Breast epithelium (tissue), 4 donors: Measurements from ENCODE around the gene GINS3. TPM values are rescaled to one million over a fixed set of nuclear protein-coding genes. Genes with fewer than 3 reads are reported as not detected.

Experiments used
- DNase-seq, 2 donors: peaks; one replicate each; pipeline ENCODE4 v3.0.0-alpha.2; 2019; ENCODE audit warnings: low spot score in 2 of 2
- H3K27ac ChIP-seq, 2 donors: fragments of 200-600 bp; sonication (generic) in 1 of 2; one replicate each; pipeline ENCODE4 v1.5.1; 2016 to 2019; ENCODE audit warnings: mild to moderate bottlenecking in 1 of 2
- H3K27me3 ChIP-seq, 2 donors: fragments of 200-600 bp; sonication (generic) in 1 of 2; one replicate each; pipeline versions ENCODE4 v1.5.1 to v1.6.0; 2017 to 2019; ENCODE audit warnings: control low read depth in 1 of 2, mild to moderate bottlenecking in 1 of 2
- H3K36me3 ChIP-seq: fragments of 200-600 bp; one replicate; pipeline ENCODE4 v1.5.1; 2019
- H3K4me1 ChIP-seq, 2 donors: fragments of 200-600 bp; sonication (generic); one replicate each; pipeline ENCODE4 v1.5.1; 2016 to 2019; ENCODE audit warnings: control low read depth in 1 of 2
- H3K4me3 ChIP-seq, 3 donors: fragments of 200-600 bp; sonication (generic); 1 replicate in 2 of 3; 2 replicates in 1 of 3; pipeline ENCODE4 v1.5.1; 2016 to 2019; ENCODE audit warnings: mild to moderate bottlenecking in 3 of 3, moderate library complexity in 2 of 3
- H3K9me3 ChIP-seq, 2 donors: fragments of 200-600 bp; sonication (generic) in 1 of 2; one replicate each; pipeline ENCODE4 v1.5.1; 2016 to 2019; ENCODE audit warnings: control low read depth in 1 of 2
- POLR2A ChIP-seq: fragments of 450-650 bp; IDR thresholded peaks from one replicate; pipeline ENCODE4 v1.6.1; 2016; ENCODE audit warnings: antibody characterized with exemption, mild to moderate bottlenecking, moderate library complexity
- POLR2AphosphoS5 ChIP-seq, 3 donors: sonication (generic); formaldehyde crosslinking; IDR thresholded peaks; one replicate each; pipeline ENCODE4 v1.6.1; 2017; ENCODE audit warnings: antibody characterized with exemption in 3 of 3
- intact Hi-C: fragments of 100-400 bp; cut with DNase I; formaldehyde crosslinking; loops from one replicate; pipeline ENCODE4 v1.15.1; 2023; ENCODE audit warnings: low total_unique reads
- total RNA-seq, 3 donors: library from RNA; depleted of rRNA; stranded (reverse); fragments of >200 nt; gene quantifications; one replicate each; pipeline ENCODE4 v1.1.0, GENCODE V29; 2016
- TF ChIP-seq, protein P1 (sequence below), 3 donors: fragments of 450-650 bp; IDR thresholded peaks; one replicate each; pipeline ENCODE4 v1.5.1; 2016 to 2017; ENCODE audit warnings: antibody characterized with exemption in 3 of 3, mild to moderate bottlenecking in 3 of 3, moderate library complexity in 3 of 3

Gene GINS3
- total RNA-seq, 3 donors from 2014 or later = 2.9 to 7.5 (median 4.5) TPM

DNA sequence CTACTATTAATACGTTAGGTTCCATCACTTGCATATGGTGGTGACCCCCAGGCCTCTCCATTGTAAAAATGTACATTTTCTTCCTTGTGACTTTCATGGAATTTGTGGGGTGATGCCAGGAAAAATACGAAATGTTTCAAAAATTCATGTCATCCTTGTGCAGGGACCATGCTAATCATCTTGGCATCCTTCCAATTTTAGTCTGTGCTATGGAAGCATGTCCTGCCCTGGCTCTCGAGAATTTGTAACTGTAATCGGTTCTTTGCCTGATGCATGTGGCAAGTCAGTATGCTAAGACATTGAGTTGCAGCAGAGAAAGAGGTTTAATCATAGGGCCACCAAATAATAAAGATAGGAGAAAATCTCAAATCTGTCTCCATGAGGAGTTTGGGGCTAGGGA, 14.3 kb upstream of the GINS3 start:
- TF ChIP-seq POLR2A (no peak), POLR2AphosphoS5 (IDR thresholded peaks at IDR 0.05) (no peak)
- TF ChIP-seq, protein P1, sequence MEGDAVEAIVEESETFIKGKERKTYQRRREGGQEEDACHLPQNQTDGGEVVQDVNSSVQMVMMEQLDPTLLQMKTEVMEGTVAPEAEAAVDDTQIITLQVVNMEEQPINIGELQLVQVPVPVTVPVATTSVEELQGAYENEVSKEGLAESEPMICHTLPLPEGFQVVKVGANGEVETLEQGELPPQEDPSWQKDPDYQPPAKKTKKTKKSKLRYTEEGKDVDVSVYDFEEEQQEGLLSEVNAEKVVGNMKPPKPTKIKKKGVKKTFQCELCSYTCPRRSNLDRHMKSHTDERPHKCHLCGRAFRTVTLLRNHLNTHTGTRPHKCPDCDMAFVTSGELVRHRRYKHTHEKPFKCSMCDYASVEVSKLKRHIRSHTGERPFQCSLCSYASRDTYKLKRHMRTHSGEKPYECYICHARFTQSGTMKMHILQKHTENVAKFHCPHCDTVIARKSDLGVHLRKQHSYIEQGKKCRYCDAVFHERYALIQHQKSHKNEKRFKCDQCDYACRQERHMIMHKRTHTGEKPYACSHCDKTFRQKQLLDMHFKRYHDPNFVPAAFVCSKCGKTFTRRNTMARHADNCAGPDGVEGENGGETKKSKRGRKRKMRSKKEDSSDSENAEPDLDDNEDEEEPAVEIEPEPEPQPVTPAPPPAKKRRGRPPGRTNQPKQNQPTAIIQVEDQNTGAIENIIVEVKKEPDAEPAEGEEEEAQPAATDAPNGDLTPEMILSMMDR (IDR thresholded peaks at IDR 0.05) = no peak
- H3K36me3 ChIP-seq = no peaks in the 10 kb centered on the region
- no peak overlapping the region for H3K4me3 ChIP-seq
- intact Hi-C loops = no loop called here
- no peaks in the 10 kb centered on the region for H3K27me3 ChIP-seq
- no peaks in the 10 kb centered on the region for H3K4me1 ChIP-seq
- no peak overlapping the region for H3K27ac ChIP-seq
- no peak for DNase-seq
- H3K9me3 ChIP-seq = no peaks in the 10 kb centered on the region

DNA sequence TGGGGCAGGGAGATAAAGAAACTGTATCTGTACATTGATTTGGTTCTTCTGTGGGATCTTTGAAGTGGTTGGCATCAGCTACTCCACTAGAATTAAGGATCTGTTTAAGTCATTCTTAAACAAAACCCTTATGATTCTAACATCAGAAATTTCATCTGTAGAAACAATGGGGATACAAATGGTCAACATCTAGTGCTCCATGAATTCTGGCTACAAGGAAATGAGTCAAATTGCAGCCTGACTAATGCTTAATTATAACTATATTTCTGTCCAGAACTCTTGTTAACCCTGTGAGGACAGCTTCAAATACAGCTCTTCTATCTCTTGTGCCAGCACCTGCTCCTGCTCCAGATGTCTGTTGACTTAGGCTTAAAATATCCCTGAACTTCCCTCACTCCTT, 13.9 kb upstream of the GINS3 start:
- no peak overlapping the region for H3K27ac ChIP-seq
- no peaks in the 10 kb centered on the region for H3K4me1 ChIP-seq
- H3K9me3 ChIP-seq = no peaks in the 10 kb centered on the region
- no peaks in the 10 kb centered on the region for H3K36me3 ChIP-seq
- no peak for DNase-seq
- intact Hi-C loops = no loop called here
- TF ChIP-seq, protein P1 (IDR thresholded peaks at IDR 0.05) = no peak
- TF ChIP-seq POLR2A = no peak
- TF ChIP-seq POLR2AphosphoS5 (IDR thresholded peaks at IDR 0.05) = no peak
- no peaks in the 10 kb centered on the region for H3K27me3 ChIP-seq
- no peak overlapping the region for H3K4me3 ChIP-seq

DNA sequence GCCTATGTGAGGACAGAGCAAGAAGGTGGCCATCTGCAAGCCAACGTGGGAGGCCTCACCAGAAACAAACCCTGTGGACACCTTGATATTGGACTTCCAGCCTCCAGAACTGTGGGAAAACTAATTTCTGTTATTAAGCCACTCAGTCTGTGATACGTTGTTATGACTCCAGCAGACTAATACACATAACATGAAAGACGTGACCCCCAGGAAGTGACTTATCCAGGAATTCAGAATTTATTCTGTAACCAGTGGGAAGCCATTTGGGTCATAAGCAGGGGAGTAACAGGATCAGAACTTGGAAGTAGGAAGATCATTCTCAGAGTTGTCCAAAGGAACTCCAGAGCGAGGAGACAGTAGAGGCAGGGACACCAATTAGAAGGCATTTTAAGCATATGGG, 12.5 kb upstream of the GINS3 start:
- no peaks in the 10 kb centered on the region for H3K27me3 ChIP-seq
- TF ChIP-seq, protein P1 (IDR thresholded peaks at IDR 0.05) = no peak
- TF ChIP-seq POLR2AphosphoS5 (IDR thresholded peaks at IDR 0.05) (no peak), POLR2A (no peak)
- intact Hi-C loops = no loop called here

DNA sequence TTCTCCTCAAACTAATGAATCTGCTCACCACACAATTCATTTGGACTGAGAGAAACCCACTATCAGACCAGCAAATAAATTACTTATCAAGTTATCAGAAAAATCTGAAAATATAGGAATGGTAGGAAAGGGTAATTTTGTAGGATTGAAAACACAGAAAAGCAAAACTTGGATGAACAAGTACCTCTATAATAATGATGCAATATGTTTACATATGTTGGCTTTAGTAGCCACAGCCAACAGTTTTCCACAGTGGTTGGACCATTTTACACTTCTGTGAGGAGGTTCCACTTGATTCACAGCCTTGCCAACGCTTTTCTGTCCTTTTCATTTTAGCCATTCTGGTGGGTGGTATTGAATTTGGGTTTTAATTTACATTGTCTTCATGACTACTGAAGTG, 10.6 kb upstream of the GINS3 start:
- H3K36me3 ChIP-seq = no peaks in the 10 kb centered on the region
- TF ChIP-seq, protein P1 (IDR thresholded peaks at IDR 0.05) = no peak
- no peak for TF ChIP-seq POLR2AphosphoS5 (IDR thresholded peaks at IDR 0.05)
- TF ChIP-seq POLR2A = no peak
- no peak overlapping the region for H3K27ac ChIP-seq
- H3K4me3 ChIP-seq = no peak overlapping the region
- no peaks in the 10 kb centered on the region for H3K4me1 ChIP-seq
- no peaks in the 10 kb centered on the region for H3K27me3 ChIP-seq
- no peak for DNase-seq
- intact Hi-C loops = no loop called here
- H3K9me3 ChIP-seq = no peaks in the 10 kb centered on the region

More for the DNA sequence above, 12.5 kb upstream of the GINS3 start:
- Histone ChIP-seq H3K27ac (no peak overlapping the region), H3K4me1 (no peaks in the 10 kb centered on the region), H3K9me3 (no peaks in the 10 kb centered on the region), H3K4me3 (no peak overlapping the region), H3K36me3 (no peaks in the 10 kb centered on the region)
- DNase-seq = no peak

DNA sequence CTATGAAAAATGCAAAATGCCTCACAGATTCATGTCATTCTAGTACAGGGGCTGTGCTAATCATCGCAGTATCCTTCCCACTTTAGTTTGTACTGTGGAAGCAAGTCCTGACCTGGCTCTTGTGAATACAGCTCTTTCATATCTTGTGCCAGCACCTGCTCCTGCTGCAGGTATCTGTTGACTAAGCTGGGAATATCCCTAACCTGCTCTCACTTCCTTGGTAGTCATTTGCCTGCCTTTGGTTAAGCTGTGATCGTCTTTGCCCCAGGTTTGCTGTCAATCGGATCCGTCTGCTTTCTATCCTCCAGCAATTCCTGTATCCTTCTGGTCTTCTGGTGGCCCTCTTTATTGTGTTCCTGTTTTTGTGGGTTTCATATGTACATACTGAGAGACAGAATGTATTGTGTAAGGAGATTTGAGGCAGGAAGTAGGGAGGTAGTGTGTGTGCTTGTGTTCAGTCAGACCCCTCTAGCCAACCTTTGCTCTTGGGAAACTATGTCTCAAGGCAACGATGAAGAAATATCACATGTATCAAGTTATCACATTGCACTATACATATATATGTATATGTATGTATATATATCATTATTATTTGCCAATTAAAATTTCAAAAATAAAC, 7.7 kb upstream of the GINS3 start:
- Histone ChIP-seq H3K27ac (no peak overlapping the region), H3K27me3 (no peaks in the 10 kb centered on the region), H3K36me3 (no peaks in the 10 kb centered on the region), H3K4me1 (no peaks in the 10 kb centered on the region), H3K9me3 (no peaks in the 10 kb centered on the region), H3K4me3 (no peak overlapping the region)
- no peak for DNase-seq
- intact Hi-C loops = no loop called here
- TF ChIP-seq POLR2A = no peak
- no peak for TF ChIP-seq POLR2AphosphoS5 (IDR thresholded peaks at IDR 0.05)
- TF ChIP-seq, protein P1 (IDR thresholded peaks at IDR 0.05) = no peak
